ENCODE measurements around the gene CDH13.

Gene CDH13

DNA sequence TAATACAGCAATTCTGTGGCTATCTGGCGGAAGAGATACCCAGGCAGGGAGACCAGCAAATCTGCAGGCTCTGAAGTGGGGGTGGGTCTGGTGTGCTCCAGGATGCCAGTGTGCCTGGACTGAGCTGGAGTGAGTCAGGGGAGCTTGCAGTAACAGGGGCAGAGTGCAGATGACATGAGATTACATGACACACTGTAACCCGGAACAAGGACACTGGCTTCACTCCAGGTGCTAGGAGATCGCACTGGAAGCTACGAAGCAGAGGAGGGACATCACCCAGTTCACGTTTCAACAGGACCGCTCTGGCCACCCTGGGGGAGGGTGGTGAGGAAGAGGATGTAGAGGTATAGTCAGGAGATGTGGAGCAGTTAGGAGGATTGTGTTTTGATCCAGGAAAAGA lies 475.6 kb downstream of the CDH13 start:
- Mint-ChIP-seq H3K4me1 (peaks cover 5% of the 10 kb centered on the region), H3K27me3 (ENCODE audit: low read depth, poor library complexity) (peaks cover 4% of the 10 kb centered on the region), H3K9me3 (peaks cover 39% of the 10 kb centered on the region), H3K4me3 (no peak overlapping the region), H3K27ac (no peak overlapping the region), H3K36me3 (ENCODE audit: low read depth) (peaks cover 18% of the 10 kb centered on the region)
- DNase-seq = no peak
- TF ChIP-seq, protein P1, sequence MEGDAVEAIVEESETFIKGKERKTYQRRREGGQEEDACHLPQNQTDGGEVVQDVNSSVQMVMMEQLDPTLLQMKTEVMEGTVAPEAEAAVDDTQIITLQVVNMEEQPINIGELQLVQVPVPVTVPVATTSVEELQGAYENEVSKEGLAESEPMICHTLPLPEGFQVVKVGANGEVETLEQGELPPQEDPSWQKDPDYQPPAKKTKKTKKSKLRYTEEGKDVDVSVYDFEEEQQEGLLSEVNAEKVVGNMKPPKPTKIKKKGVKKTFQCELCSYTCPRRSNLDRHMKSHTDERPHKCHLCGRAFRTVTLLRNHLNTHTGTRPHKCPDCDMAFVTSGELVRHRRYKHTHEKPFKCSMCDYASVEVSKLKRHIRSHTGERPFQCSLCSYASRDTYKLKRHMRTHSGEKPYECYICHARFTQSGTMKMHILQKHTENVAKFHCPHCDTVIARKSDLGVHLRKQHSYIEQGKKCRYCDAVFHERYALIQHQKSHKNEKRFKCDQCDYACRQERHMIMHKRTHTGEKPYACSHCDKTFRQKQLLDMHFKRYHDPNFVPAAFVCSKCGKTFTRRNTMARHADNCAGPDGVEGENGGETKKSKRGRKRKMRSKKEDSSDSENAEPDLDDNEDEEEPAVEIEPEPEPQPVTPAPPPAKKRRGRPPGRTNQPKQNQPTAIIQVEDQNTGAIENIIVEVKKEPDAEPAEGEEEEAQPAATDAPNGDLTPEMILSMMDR (IDR thresholded peaks at IDR 0.05) = no peak

DNA sequence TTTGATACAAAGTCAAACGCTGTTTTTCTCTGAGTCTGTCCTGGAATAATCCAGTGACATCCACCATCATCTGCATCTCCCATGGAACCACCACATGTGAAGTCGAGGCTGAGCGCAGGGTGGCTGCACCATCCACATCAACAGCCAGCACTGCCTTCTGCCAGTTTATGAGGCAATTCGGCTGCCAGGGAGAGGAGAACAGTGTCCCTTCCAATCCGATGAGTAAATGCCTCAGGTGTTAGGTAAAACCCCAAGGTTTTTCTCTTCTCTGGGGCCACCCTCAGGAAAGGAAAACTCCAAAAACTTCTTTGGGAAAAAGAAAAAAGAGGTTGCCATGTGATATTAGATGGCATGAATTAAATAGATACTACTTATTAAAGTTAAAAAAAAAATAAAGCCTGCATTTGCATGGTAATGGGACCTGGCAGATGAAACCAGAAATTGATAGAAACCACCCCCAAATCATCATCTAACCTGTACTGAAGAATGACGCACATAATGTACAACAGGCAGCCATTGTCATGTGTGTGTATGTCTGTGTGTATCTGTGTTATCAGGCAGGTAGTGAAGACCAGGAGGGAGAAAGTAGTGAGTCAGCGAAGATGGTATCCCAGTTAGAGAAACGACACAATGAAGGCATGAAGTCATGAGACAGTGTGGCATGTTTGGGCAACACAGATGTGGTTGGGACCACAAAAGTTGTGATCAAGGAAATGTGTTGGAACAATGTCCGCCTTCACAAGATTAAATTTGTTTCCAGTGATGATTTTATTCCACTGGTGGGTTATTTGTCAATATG lies 478.7 kb downstream of the CDH13 start:
- no peak for DNase-seq
- peaks cover 17% of the 10 kb centered on the region for H3K9me3 Mint-ChIP-seq
- peaks cover 9% of the 10 kb centered on the region for H3K27me3 Mint-ChIP-seq (ENCODE audit: low read depth, poor library complexity)
- no peak overlapping the region for H3K4me3 Mint-ChIP-seq
- H3K4me1 Mint-ChIP-seq = peaks cover 5% of the 10 kb centered on the region
- no peak overlapping the region for H3K27ac Mint-ChIP-seq
- H3K36me3 Mint-ChIP-seq (ENCODE audit: low read depth) = peaks cover 18% of the 10 kb centered on the region
- TF ChIP-seq, protein P1 (IDR thresholded peaks at IDR 0.05) = no peak

- Mint-ChIP-seq H3K27ac (no peak overlapping the region), H3K9me3 (no peaks in the 10 kb centered on the region), H3K4me3 (no peak overlapping the region), H3K27me3 (ENCODE audit: low read depth, poor library complexity) (peaks cover 18% of the 10 kb centered on the region), H3K36me3 (ENCODE audit: low read depth) (no peaks in the 10 kb centered on the region), H3K4me1 (peaks cover 9% of the 10 kb centered on the region)
- DNase-seq = no peak
- TF ChIP-seq, protein P1 (IDR thresholded peaks at IDR 0.05) = no peak
Measured at GRCh38 chr16:83109490-83110125, 482.8 kb downstream of the CDH13 start.

DNA sequence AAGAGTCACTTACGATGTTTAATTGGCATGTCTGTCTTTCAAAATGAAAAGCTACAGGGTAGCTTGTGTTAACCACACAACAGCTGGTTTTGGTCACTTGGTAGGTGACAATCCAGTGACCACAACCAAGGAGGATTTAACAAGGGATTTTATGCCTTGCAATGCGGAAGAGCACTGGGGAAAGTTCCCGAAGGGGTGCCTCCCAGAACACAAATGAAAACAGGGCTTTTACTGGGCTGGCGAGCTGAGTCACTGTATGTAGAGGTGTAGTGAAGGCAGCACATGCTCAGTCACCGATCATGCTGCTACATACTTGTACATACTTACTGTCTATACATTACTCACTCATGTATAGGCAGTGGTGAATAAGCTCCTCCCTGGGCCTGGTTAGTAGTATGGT lies 483.5 kb downstream of the CDH13 start:
- TF ChIP-seq, protein P1 (IDR thresholded peaks at IDR 0.05) = no peak
- H3K4me3 Mint-ChIP-seq = no peak overlapping the region

GRCh38 chr16:83113317-83113716 lies 486.5 kb downstream of the CDH13 start:
- no peak overlapping the region for H3K27ac Mint-ChIP-seq
- H3K36me3 Mint-ChIP-seq (ENCODE audit: low read depth) = no peaks in the 10 kb centered on the region
- peaks cover 15% of the 10 kb centered on the region for H3K4me1 Mint-ChIP-seq
- no peak overlapping the region for H3K4me3 Mint-ChIP-seq
- TF ChIP-seq, protein P1 (IDR thresholded peaks at IDR 0.05) = peak; percentile 48
- peak; percentile 27 for DNase-seq
- no peaks in the 10 kb centered on the region for H3K9me3 Mint-ChIP-seq
- H3K27me3 Mint-ChIP-seq (ENCODE audit: low read depth, poor library complexity) = peaks cover 24% of the 10 kb centered on the region

More for the DNA sequence above, 483.5 kb downstream of the CDH13 start:
- Mint-ChIP-seq H3K4me1 (peaks cover 9% of the 10 kb centered on the region), H3K9me3 (no peaks in the 10 kb centered on the region), H3K27ac (no peak overlapping the region), H3K36me3 (ENCODE audit: low read depth) (no peaks in the 10 kb centered on the region), H3K27me3 (ENCODE audit: low read depth, poor library complexity) (peaks cover 18% of the 10 kb centered on the region)
- DNase-seq = no peak

All from nephron progenitor cell (in vitro differentiated cells).